SU-DHL-6 (cell line): ENCODE measurements around the gene CARD18.

Source experiments
- CTCF ChIP-seq: fragments of 200-600 bp; sonication (generic); IDR thresholded peaks from one replicate; pipeline ENCODE4 v1.5.1; 2017; ENCODE audit warnings: antibody characterized with exemption, mild to moderate bottlenecking, low read length, moderate library complexity; ENCODE audit not compliant: insufficient read depth, poor library complexity, severe bottlenecking
- EZH2phosphoT487 ChIP-seq: fragments of 200-600 bp; sonication (generic), shearing (Covaris generic); conservative IDR thresholded peaks from 2 replicates; pipeline ENCODE4 v1.6.1; 2018; ENCODE audit warnings: mild to moderate bottlenecking, antibody characterized with exemption, low read length, moderate library complexity, mixed read lengths

GRCh38 chr11:105162506-105162905 lies 22.9 kb upstream of the CARD18 start:
- no peak for TF ChIP-seq EZH2phosphoT487
- TF ChIP-seq CTCF: no peak
